Endothelial cell of umbilical vein (primary cell): ENCODE results near the gene GNG8. TPM values are rescaled to one million over a fixed set of nuclear protein-coding genes. Genes with fewer than 3 reads are reported as not detected.

Source experiments
- BruUV-seq: library from RNA; stranded (reverse); fragments of 400-500 nt; replicated peaks from 2 replicates; lab custom pipeline; 2021; lab: Mats Ljungman, UMichigan
- CTCF ChIA-PET: fragments of 300-600, 350-600 bp; sonication (Branson Sonifier 250); formaldehyde crosslinking; loops from one replicate; lab custom pipeline; 2021; ENCODE audit warnings: antibody characterized with exemption, inconsistent platforms; lab: Charles Lee
- POLR2A ChIA-PET: fragments of 300-600, 350-600 bp; sonication (Branson Sonifier 250); formaldehyde crosslinking; loops from one replicate; lab custom pipeline; 2021; ENCODE audit warnings: antibody characterized with exemption, inconsistent platforms; lab: Charles Lee
- DNase-seq: peaks from one replicate; pipeline ENCODE4 v3.0.0-alpha.2; 2011; ENCODE audit warnings: low read depth, low spot score
- FAIRE-seq: peaks from 2 replicates; lab custom pipeline; 2011; peaks lifted over from hg19 to GRCh38; lab: Jason Lieb, UNC
- H2AFZ ChIP-seq: 2 replicates; pipeline ENCODE4 v1.6.0; 2012; ENCODE audit warnings: low read depth, low read length, control low read depth, inconsistent platforms
- H3K27ac ChIP-seq: 2 replicates; pipeline ENCODE4 v1.5.1; 2011; ENCODE audit warnings: low read depth, mild to moderate bottlenecking, control low read depth, low read length, moderate library complexity; ENCODE audit not compliant: insufficient read depth
- H3K27me3 ChIP-seq, 2 experiments: 2 replicates each; pipeline versions ENCODE4 v1.6.0 to v1.6.1; 2011; ENCODE audit warnings: low read length in 2 of 2, mixed read lengths in 1 of 2; ENCODE audit not compliant: control insufficient read depth in 2 of 2, insufficient read depth in 2 of 2
- H3K36me3 ChIP-seq, 2 experiments: 2 replicates in 1 of 2; 3 replicates in 1 of 2; pipeline ENCODE4 v1.5.1; 2011; ENCODE audit warnings: low read length in 2 of 2, mild to moderate bottlenecking in 1 of 2, moderate library complexity in 1 of 2; ENCODE audit not compliant: control insufficient read depth in 2 of 2, insufficient read depth in 2 of 2; ENCODE audit errors: extremely low read depth in 1 of 2
- H3K4me1 ChIP-seq: 3 replicates; pipeline ENCODE4 v1.5.1; 2011; ENCODE audit warnings: mild to moderate bottlenecking, low read length; ENCODE audit not compliant: control insufficient read depth, insufficient read depth; ENCODE audit errors: extremely low read depth
- H3K4me2 ChIP-seq: 2 replicates; pipeline ENCODE4 v1.6.1; 2011; ENCODE audit warnings: low read length, control low read depth, mixed read lengths; ENCODE audit not compliant: insufficient read depth
- H3K4me3 ChIP-seq, 3 experiments: fragments of 200-600 bp in 1 of 3; sonication (generic), shearing (Covaris generic) in 1 of 3; replicated peaks in 1 of 3; 2 replicates each; pipeline ENCODE4 v1.5.1; 2011 to 2016; ENCODE audit warnings: control low read depth in 3 of 3, low read length in 3 of 3, mild to moderate bottlenecking in 2 of 3, inconsistent platforms in 1 of 3, low read depth in 1 of 3, moderate library complexity in 1 of 3; ENCODE audit not compliant: insufficient read depth in 1 of 3
- H3K79me2 ChIP-seq: 2 replicates; pipeline ENCODE4 v1.6.0; 2012; ENCODE audit warnings: low read length, inconsistent platforms; ENCODE audit not compliant: control insufficient read depth, insufficient read depth
- H3K9ac ChIP-seq: replicated peaks from 2 replicates; pipeline ENCODE3; 2011; ENCODE audit warnings: low read length, control low read depth; ENCODE audit not compliant: insufficient read depth; ENCODE audit errors: extremely low read depth
- H3K9me1 ChIP-seq: replicated peaks from 3 replicates; pipeline ENCODE4 v1.6.0; 2011; ENCODE audit warnings: mild to moderate bottlenecking, low read length; ENCODE audit not compliant: control insufficient read depth, insufficient read depth; ENCODE audit errors: extremely low read depth
- H3K9me3 ChIP-seq: replicated peaks from 2 replicates; pipeline ENCODE4 v1.5.1; 2012; ENCODE audit warnings: low read length, inconsistent platforms; ENCODE audit not compliant: control insufficient read depth, insufficient read depth
- H4K20me1 ChIP-seq: replicated peaks from 2 replicates; pipeline ENCODE3; 2011; ENCODE audit warnings: mild to moderate bottlenecking, low read length; ENCODE audit not compliant: control insufficient read depth, insufficient read depth; ENCODE audit errors: extremely low read depth
- CTCF ChIP-seq, 2 donors: IDR thresholded peaks; 1 replicate in 1 of 2; 2 replicates in 1 of 2; pipeline ENCODE4 v1.5.1; 2011; ENCODE audit warnings: low read length in 2 of 2, mild to moderate bottlenecking in 2 of 2, moderate library complexity in 2 of 2, control low read depth in 1 of 2, inconsistent platforms in 1 of 2, low read depth in 1 of 2; ENCODE audit not compliant: insufficient read depth in 1 of 2; ENCODE audit errors: extremely low read depth in 1 of 2
- GATA2 ChIP-seq: IDR thresholded peaks from 2 replicates; pipeline ENCODE4 v1.7.0; 2011; ENCODE audit warnings: low read depth, mild to moderate bottlenecking, moderate library complexity, mixed read lengths, low read length; ENCODE audit not compliant: insufficient read length, insufficient read depth
- JUN ChIP-seq: IDR thresholded peaks from 2 replicates; pipeline ENCODE4 v1.6.1; 2011; ENCODE audit warnings: borderline replicate concordance, low read depth; ENCODE audit not compliant: insufficient read length, insufficient read depth
- MAX ChIP-seq: IDR thresholded peaks from 2 replicates; pipeline ENCODE4 v1.6.1; 2011; ENCODE audit not compliant: insufficient read depth, insufficient read length
- POLR2A ChIP-seq: IDR thresholded peaks from 2 replicates; pipeline ENCODE4 v1.6.1; 2012; ENCODE audit warnings: low read depth, mild to moderate bottlenecking, control low read depth, low read length
- dilution Hi-C: fragments of 300-500 bp; cut with MboI; formaldehyde crosslinking; loops from one replicate; pipeline ENCODE4 v1.15.0; 2019; ENCODE audit warnings: low sequenced_read_pairs; ENCODE audit not compliant: extremely low pct_ligation_motif_present
- intact Hi-C: fragments of 100-400 bp; cut with micrococcal nuclease; formaldehyde crosslinking; loops from one replicate; pipeline ENCODE4 v1.10.0; 2022
- polyA plus RNA-seq, 4 experiments: library from polyadenylated mRNA; depleted of rRNA in 3 of 4; stranded (reverse) in 3 of 4; unstranded in 1 of 4; fragments of >200 nt; gene quantifications; 2 replicates each; pipeline versions ENCODE4 v1.2.1 to v1.2.3, GENCODE V29; 2011 to 2012; ENCODE audit warnings: missing spikeins in 1 of 4
- total RNA-seq: library from RNA; stranded (reverse); gene quantifications from 2 replicates; pipeline ENCODE4 v1.2.3, GENCODE V29; 2021

The GNG8 gene
- total and polyA plus RNA-seq, 2 donors (not counting 3 experiments of a cell fraction or from before 2014, with no cell fraction given): not detected

- no peak for FAIRE-seq
- ChIA-PET CTCF (interaction anchor here (1.2 to 2.3 kb wide), 2 partner anchors 40 to 42 kb away, joined by 5 to 12 read pairs; no protein-coding TSS in a partner anchor), POLR2A (interaction anchor here (0.7 kb wide), 1 partner anchor 31 kb away, joined by 4 read pairs; no protein-coding TSS in a partner anchor)
- BruUV-seq: no TSS peak
- no peak for DNase-seq
- Histone ChIP-seq H3K4me2 (no peak overlapping the region), H4K20me1 (no peaks in the 10 kb centered on the region), H3K9ac (no peak overlapping the region), H3K4me1 (peaks cover 4% of the 10 kb centered on the region), H3K27ac (no peak overlapping the region), H3K79me2 (no peaks in the 10 kb centered on the region), H3K9me1 (no peaks in the 10 kb centered on the region), H3K9me3 (no peaks in the 10 kb centered on the region), H2AFZ (no peak overlapping the region), H3K4me3 (no peak overlapping the region), H3K27me3 (peaks cover 13 to 22% of the 10 kb centered on the region in 2 experiments), H3K36me3 (no peaks in the 10 kb centered on the region)
- TF ChIP-seq JUN: no peak
- TF ChIP-seq GATA2: no peak
- no peak for TF ChIP-seq MAX
- TF ChIP-seq CTCF (IDR thresholded peaks at IDR 0.05; ENCODE audit: extremely low read depth in 1 of 2, insufficient read depth in 1 of 2, low read depth in 1 of 2, low read length in 2 of 2): no peak
- TF ChIP-seq POLR2A: no peak
- intact Hi-C loops: no loop called here
- dilution Hi-C loops: no loop called here
Observed at GRCh38 chr19:46656541-46656940, 20.5 kb upstream of the GNG8 start.
